Right lobe of liver (tissue), 6 donors: ENCODE measurements around the gene TBC1D7. TPM values are rescaled to one million over a fixed set of nuclear protein-coding genes. Genes with fewer than 3 reads are reported as not detected.

Experiments used
- ATAC-seq, 4 donors: fragments of 200-7000 bp; cut with Tn5 transposase; one replicate each; pipeline ENCODE4 v1.9.1; 2020; ENCODE audit warnings: mild to moderate bottlenecking in 4 of 4, moderate library complexity in 4 of 4
- DNase-seq, 3 donors: peaks; one replicate each; pipeline ENCODE4 v3.0.0-alpha.2; 2020
- H3K27ac ChIP-seq, 3 donors: fragments of 200-600 bp; one replicate each; pipeline ENCODE4 v1.8.0; 2022
- H3K27me3 ChIP-seq, 2 donors: fragments of 200-600 bp; one replicate each; pipeline ENCODE4 v1.8.0; 2022
- H3K36me3 ChIP-seq, 4 donors: fragments of 200-600 bp; sonication (generic) in 1 of 4; one replicate each; pipeline versions ENCODE4 v1.5.1 to v1.8.0; 2017 to 2022; ENCODE audit warnings: control low read depth in 1 of 4
- H3K4me1 ChIP-seq, 4 donors: fragments of 200-600 bp; sonication (generic) in 1 of 4; one replicate each; pipeline versions ENCODE4 v1.5.1 to v1.8.0; 2017 to 2022; ENCODE audit warnings: control low read depth in 1 of 4
- H3K4me3 ChIP-seq, 3 donors: fragments of 200-600 bp; one replicate each; pipeline ENCODE4 v1.8.0; 2022
- H3K9me3 ChIP-seq, 4 donors: fragments of 200-600 bp; sonication (generic) in 1 of 4; one replicate each; pipeline versions ENCODE4 v1.5.1 to v1.8.0; 2017 to 2022; ENCODE audit warnings: control low read depth in 1 of 4
- POLR2A ChIP-seq: fragments of 450-650 bp; IDR thresholded peaks from one replicate; pipeline ENCODE4 v1.6.1; 2017; ENCODE audit warnings: antibody characterized with exemption, mild to moderate bottlenecking
- WGBS: methylation state at CpG from one replicate; pipeline ENCODE4 v1.1.6; 2018; ENCODE audit warnings: low coverage, low lambda C conversion rate; ENCODE audit not compliant: insufficient coverage; ENCODE audit errors: missing lambda C conversion rate; 5-methylcytosine and 5-hydroxymethylcytosine counted together
- intact Hi-C, 2 donors: fragments of 100-400 bp; cut with DNase I; formaldehyde crosslinking; loops; one replicate each; pipeline versions ENCODE4 v1.11.2 to v1.14.1; 2022
- total RNA-seq, 6 experiments: library from RNA; depleted of rRNA in 2 of 6; stranded (reverse); fragments of >200 nt in 2 of 6; fragmentation: NEBNext Ultra II Directional in 3 of 6; extraction: Animal tissue kit (Norgen Biotek cat#: 25700) in 3 of 6; gene quantifications; one replicate each; pipeline versions ENCODE4 v1.1.0 to v1.2.4, GENCODE V29; 2016 to 2023
- TF ChIP-seq, protein P1 (sequence below), 4 donors: fragments of 200-600 bp in 3 of 4; fragments of 450-650 bp in 1 of 4; IDR thresholded peaks; one replicate each; pipeline versions ENCODE4 v1.5.1 to v1.8.0; 2016 to 2022; ENCODE audit warnings: antibody characterized with exemption in 4 of 4, mild to moderate bottlenecking in 2 of 4
- donor health status: DM: no; HTN: yes; CAD: no.
- donor health status: DM: no; HTN: no; CAD: no.
- donor health status: DM: no; HTN: no; CAD: no.
- donor health status: DM: no; HTN: yes; CAD: no.
- donor health status: DM: no; HTN: yes; CAD: no.

TBC1D7 gene
- total RNA-seq, 6 experiments from 2014 or later: 7.8 to 16.0 (median 9.7) TPM

DNA sequence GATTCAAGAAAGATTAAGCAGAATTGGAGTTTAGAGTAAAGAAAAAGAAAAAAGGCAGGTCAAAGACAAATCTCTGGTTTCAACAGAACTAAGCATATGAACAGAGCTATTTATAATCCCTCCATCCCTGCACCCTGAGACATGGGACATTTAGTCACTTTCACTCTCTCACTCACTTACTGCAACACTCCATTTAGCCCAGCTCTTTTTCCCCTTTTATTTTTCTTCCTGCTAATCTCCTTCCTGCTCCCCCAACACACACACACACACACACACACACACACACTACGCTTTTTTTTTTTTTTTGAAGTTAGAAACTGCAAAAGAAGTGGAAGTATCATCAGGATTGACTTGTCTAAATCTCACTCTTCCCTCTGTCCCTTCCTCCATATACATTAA is 45.1 kb upstream of the TBC1D7 start:
- no peaks in the 10 kb centered on the region for H3K9me3 ChIP-seq
- DNase-seq: no peak
- no peaks in the 10 kb centered on the region for H3K27me3 ChIP-seq
- H3K4me3 ChIP-seq: no peak overlapping the region
- H3K27ac ChIP-seq: no peak overlapping the region
- WGBS: 50% methylated on average over 1 of the region's 1 CpG
- H3K36me3 ChIP-seq: no peaks in the 10 kb centered on the region
- intact Hi-C loops: no loop called here
- ATAC-seq: no peak
- no peak for TF ChIP-seq POLR2A
- TF ChIP-seq, protein P1, sequence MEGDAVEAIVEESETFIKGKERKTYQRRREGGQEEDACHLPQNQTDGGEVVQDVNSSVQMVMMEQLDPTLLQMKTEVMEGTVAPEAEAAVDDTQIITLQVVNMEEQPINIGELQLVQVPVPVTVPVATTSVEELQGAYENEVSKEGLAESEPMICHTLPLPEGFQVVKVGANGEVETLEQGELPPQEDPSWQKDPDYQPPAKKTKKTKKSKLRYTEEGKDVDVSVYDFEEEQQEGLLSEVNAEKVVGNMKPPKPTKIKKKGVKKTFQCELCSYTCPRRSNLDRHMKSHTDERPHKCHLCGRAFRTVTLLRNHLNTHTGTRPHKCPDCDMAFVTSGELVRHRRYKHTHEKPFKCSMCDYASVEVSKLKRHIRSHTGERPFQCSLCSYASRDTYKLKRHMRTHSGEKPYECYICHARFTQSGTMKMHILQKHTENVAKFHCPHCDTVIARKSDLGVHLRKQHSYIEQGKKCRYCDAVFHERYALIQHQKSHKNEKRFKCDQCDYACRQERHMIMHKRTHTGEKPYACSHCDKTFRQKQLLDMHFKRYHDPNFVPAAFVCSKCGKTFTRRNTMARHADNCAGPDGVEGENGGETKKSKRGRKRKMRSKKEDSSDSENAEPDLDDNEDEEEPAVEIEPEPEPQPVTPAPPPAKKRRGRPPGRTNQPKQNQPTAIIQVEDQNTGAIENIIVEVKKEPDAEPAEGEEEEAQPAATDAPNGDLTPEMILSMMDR (IDR thresholded peaks at IDR 0.05): no peak
- no peaks in the 10 kb centered on the region for H3K4me1 ChIP-seq

DNA sequence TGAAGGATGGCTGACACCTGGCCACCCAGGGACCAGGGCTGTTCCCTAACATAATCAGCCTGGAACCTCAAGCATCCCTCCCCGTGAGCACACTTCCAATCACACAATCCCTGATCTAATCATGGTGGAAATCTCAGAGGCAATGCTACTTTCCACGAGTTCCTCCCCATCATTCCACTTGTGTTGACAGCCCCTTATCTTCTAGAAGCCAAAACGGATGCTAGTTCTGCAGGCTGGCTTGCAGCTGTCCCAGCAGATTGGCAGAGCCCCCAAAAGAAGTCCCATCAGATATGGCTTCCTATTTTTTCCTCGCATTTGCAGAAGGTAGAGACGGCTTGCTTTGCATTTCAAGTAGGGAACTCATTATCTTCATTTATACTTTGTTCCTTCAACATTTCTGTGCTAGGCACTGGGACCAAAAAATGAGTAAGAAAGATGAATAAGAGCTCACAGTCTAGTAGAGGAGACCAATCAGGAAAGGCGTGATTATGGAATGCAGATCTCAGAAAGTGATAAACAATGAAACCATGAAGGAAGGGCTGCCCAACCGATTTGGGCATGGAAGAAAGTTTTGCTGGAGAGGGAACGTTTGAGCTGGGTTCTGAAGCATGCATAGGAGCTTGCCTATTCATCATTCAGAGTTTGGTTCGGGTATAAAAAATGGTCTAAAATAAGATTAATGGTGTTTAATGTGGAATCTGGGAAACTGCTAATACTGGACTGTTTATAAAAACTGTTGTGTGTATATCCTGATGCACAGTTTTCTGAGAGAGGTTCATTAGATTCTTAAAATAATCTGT is 44.6 kb upstream of the TBC1D7 start:
- H3K9me3 ChIP-seq: no peaks in the 10 kb centered on the region
- intact Hi-C loops: no loop called here
- no peaks in the 10 kb centered on the region for H3K36me3 ChIP-seq
- 72% methylated on average over 8 of the region's 9 CpGs for WGBS
- no peak for ATAC-seq
- DNase-seq: no peak
- H3K27me3 ChIP-seq: no peaks in the 10 kb centered on the region
- TF ChIP-seq, protein P1 (IDR thresholded peaks at IDR 0.05): no peak
- TF ChIP-seq POLR2A: no peak
- no peaks in the 10 kb centered on the region for H3K4me1 ChIP-seq
- H3K4me3 ChIP-seq: no peak overlapping the region
- H3K27ac ChIP-seq: no peak overlapping the region

DNA sequence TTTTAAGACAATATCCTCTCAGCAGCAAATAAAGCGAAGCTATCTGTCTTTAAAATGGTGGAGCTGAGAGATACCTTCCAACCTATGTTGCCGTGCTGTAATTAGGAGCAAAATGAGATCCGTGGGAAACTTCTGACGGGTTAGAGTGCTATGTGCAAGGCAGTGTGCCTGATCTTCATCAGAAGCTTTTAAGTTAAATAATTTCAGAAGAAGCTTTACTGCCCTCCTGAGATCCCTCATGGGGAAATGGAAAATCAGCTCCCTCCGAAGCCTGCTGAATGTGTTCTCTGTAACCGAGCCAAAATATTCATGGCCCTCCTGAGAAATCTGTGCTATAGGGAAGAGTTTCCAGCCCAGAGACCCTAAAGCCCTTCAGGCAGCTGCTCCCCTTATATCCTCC is 43.7 kb upstream of the TBC1D7 start:
- Histone ChIP-seq H3K27ac (no peak overlapping the region), H3K36me3 (no peaks in the 10 kb centered on the region), H3K27me3 (no peaks in the 10 kb centered on the region), H3K4me1 (no peaks in the 10 kb centered on the region), H3K9me3 (no peaks in the 10 kb centered on the region), H3K4me3 (no peak overlapping the region)
- WGBS: 97% methylated on average over 6 of the region's 6 CpGs
- intact Hi-C loops: no loop called here
- DNase-seq: no peak
- TF ChIP-seq POLR2A: no peak
- TF ChIP-seq, protein P1 (IDR thresholded peaks at IDR 0.05): no peak
- no peak for ATAC-seq

DNA sequence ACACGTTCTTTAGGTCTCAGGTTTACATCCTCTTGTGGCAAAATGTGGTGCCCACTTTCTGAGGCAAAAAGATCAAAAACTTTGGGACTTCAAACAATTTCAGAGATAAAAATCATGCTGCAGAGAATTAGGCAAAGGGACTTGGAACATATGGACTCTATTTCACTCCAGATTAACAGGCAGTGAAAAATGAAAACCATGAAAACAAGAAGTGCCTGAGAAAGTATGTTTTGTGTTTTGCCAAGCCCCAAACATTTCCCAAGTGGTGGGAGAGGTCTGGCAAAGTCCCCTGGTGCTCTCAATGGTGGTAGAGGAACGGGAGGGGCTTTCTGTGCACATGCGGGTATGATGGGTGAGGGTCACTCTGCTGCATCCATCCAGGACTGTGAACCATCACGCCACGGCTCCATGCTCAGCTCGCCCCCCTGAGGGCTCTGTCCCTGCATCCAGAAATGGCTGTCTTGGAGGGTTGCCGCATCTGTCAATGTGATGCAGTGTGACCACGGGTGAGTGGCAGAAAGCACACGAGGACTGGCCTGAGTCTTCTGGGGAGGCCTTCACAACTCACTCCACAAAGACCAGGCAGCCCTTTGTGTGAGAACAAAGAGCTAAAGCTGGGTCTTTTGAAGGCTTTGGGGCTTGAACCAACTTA is 43.2 kb upstream of the TBC1D7 start:
- Histone ChIP-seq H3K4me1 (no peaks in the 10 kb centered on the region), H3K27me3 (no peaks in the 10 kb centered on the region), H3K4me3 (no peak overlapping the region), H3K36me3 (no peaks in the 10 kb centered on the region), H3K27ac (no peak overlapping the region), H3K9me3 (no peaks in the 10 kb centered on the region)
- no peak for TF ChIP-seq POLR2A
- TF ChIP-seq, protein P1 (IDR thresholded peaks at IDR 0.05): no peak
- 89% methylated on average over 1 of the region's 9 CpGs for WGBS
- no peak for DNase-seq
- intact Hi-C loops: no loop called here
- no peak for ATAC-seq
